ENCODE data around the gene PEX12. TPM values are rescaled to one million over a fixed set of nuclear protein-coding genes. Genes with fewer than 3 reads are reported as not detected.

Gene PEX12
- total RNA-seq, result 2.9 TPM

DNA sequence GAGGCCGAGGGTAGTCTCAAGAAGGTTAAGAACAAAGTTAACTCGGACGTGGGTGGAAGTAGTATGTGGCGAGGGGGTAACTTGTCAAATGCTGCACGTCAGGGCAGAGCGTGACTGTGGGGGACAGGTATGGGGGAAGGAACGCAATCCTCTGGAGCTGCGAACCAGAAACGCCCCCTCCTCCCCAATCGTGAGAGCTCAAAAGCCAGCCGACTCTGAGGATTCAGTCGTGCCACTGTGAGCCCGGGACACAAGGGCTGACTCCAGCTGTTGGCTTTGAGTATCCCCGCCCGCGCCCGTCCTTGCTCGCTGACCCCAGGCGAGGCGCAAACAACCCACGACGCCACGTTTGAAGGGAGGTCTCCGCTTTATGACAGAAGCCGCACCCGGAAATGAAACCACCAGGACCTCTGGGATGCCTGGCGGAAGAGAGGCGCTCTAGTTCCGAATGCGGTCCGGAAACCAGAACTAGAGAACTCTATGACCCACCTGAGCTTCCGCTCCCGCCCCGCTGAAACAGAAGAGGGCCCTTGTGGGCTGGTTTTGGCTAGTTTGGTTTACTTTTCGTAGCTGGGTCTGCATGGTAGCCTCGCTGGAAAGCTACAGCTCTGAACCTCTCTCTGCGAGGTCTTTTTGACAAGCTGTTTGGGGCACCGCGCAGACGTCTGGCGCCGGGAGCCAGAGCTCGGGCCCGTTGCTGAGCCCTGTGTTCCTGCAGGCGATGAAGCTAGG lies at the start of gene PEX12:
PEX12 (minus strand) TSS at position 375 of the 732 bp plus-strand sequence. CDS start 550 bp downstream, outside the sequence.
- no peaks in the 10 kb centered on the region for H3K9me3 ChIP-seq
- TF ChIP-seq, protein P1, sequence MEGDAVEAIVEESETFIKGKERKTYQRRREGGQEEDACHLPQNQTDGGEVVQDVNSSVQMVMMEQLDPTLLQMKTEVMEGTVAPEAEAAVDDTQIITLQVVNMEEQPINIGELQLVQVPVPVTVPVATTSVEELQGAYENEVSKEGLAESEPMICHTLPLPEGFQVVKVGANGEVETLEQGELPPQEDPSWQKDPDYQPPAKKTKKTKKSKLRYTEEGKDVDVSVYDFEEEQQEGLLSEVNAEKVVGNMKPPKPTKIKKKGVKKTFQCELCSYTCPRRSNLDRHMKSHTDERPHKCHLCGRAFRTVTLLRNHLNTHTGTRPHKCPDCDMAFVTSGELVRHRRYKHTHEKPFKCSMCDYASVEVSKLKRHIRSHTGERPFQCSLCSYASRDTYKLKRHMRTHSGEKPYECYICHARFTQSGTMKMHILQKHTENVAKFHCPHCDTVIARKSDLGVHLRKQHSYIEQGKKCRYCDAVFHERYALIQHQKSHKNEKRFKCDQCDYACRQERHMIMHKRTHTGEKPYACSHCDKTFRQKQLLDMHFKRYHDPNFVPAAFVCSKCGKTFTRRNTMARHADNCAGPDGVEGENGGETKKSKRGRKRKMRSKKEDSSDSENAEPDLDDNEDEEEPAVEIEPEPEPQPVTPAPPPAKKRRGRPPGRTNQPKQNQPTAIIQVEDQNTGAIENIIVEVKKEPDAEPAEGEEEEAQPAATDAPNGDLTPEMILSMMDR (IDR thresholded peaks at IDR 0.05), result no peak
- TF ChIP-seq POLR2A (IDR thresholded peaks at IDR 0.05) (peak in 1 of 2 donors; percentile 50), POLR2AphosphoS5 (IDR thresholded peaks at IDR 0.05; ENCODE audit: insufficient read depth in 1 of 2, low read depth in 1 of 2) (peak; percentile 90 to 97)
- peak within 1 kb of the TSS; percentile 67 to 84 for H3K4me3 ChIP-seq
- no peaks in the 10 kb centered on the region for H3K36me3 ChIP-seq
- H3K27ac ChIP-seq, result peak within 1 kb of the TSS; percentile 84
- peak in 1 of 2 donors; percentile 92 for DNase-seq (ENCODE audit: extremely low spot score in 2 of 2)
- H3K4me1 ChIP-seq, result peaks cover 16% of the 10 kb centered on the region
- H3K27me3 ChIP-seq, result no peaks in the 10 kb centered on the region
- intact Hi-C loops (cut with DNase I), result no loop called here

DNA sequence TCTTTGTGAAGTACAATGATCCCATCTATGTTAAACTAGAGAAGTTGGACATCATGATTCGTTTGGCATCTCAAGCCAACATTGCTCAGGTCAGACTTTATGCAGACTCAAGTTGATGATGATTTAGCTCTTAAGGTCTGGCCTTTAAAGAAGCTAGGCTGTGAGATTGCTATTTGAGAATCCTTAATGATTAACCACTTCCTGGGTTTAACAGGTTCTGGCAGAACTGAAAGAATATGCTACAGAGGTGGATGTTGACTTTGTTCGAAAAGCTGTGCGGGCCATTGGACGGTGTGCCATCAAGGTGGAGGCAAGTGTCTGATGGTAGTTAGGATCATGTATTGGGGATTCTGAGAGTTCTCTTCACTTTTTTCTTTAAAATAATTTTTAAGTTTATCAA lies 49.0 kb upstream of the PEX12 start:
- Histone ChIP-seq H3K9me3 (no peaks in the 10 kb centered on the region), H3K36me3 (peaks cover 4 to 48% of the 10 kb centered on the region in 2 donors), H3K4me3 (no peak overlapping the region), H3K27ac (no peak overlapping the region), H3K4me1 (no peaks in the 10 kb centered on the region), H3K27me3 (no peaks in the 10 kb centered on the region)
- TF ChIP-seq POLR2AphosphoS5 (IDR thresholded peaks at IDR 0.05; ENCODE audit: insufficient read depth in 1 of 2, low read depth in 1 of 2), result no peak
- no peak for TF ChIP-seq POLR2A (IDR thresholded peaks at IDR 0.05)
- TF ChIP-seq, protein P1 (IDR thresholded peaks at IDR 0.05), result no peak
- intact Hi-C loops (cut with DNase I), result no loop called here
- no peak for DNase-seq (ENCODE audit: extremely low spot score in 2 of 2)

DNA sequence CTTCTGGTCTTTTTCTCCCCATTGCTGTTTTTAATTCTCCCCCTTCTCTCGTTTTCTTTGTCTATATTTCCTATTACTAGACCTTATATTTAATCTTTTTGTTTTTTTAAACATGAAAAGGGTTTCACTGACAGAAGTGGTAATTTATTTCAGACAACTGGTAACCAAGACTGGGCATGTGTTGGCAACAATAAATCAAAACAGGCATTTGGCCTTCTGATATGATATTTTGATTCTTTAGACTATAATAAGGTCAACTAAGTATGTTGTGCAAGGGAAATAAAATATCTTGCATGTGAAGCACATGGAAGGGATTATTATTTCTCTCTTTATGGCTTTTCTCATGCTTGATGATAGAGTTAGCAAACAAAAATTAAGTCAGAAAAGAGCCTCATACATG lies 43.4 kb upstream of the PEX12 start:
- H3K9me3 ChIP-seq, result no peaks in the 10 kb centered on the region
- no peak overlapping the region for H3K4me3 ChIP-seq
- intact Hi-C loops (cut with DNase I), result loop anchor here (5.0 kb wide), 1 partner anchor 121 kb away; no protein-coding TSS in a partner anchor
- no peaks in the 10 kb centered on the region for H3K27me3 ChIP-seq
- no peak overlapping the region for H3K27ac ChIP-seq
- no peak for DNase-seq (ENCODE audit: extremely low spot score in 2 of 2)
- no peak for TF ChIP-seq POLR2A (IDR thresholded peaks at IDR 0.05)
- TF ChIP-seq POLR2AphosphoS5 (IDR thresholded peaks at IDR 0.05; ENCODE audit: insufficient read depth in 1 of 2, low read depth in 1 of 2), result no peak
- TF ChIP-seq, protein P1 (IDR thresholded peaks at IDR 0.05), result no peak
- peaks cover 4 to 17% of the 10 kb centered on the region in 2 donors for H3K36me3 ChIP-seq
- no peaks in the 10 kb centered on the region for H3K4me1 ChIP-seq

DNA sequence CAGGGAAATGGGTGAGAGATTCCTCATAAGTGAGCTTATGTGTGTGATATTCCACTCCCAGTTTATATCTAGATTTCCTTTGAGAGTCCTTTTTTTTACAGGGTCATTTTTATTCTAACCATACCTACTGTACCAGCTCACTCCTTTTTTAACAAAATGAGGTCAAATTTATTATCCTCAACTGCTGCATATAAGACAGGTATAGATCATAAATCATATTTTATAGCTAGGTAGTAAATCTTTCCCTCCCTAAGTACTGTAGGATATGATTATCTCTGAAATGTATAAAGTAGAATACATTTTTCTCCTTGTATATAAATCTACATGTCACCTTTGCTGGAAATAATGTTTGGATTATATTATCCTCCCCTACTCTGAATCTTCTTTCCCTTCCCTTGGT lies 40.3 kb upstream of the PEX12 start:
- no peak for DNase-seq (ENCODE audit: extremely low spot score in 2 of 2)
- Histone ChIP-seq H3K4me1 (no peaks in the 10 kb centered on the region), H3K9me3 (no peaks in the 10 kb centered on the region), H3K27ac (no peak overlapping the region), H3K4me3 (no peak overlapping the region), H3K27me3 (no peaks in the 10 kb centered on the region), H3K36me3 (no peaks in the 10 kb centered on the region)
- TF ChIP-seq POLR2AphosphoS5 (IDR thresholded peaks at IDR 0.05; ENCODE audit: insufficient read depth in 1 of 2, low read depth in 1 of 2) (no peak), POLR2A (IDR thresholded peaks at IDR 0.05) (no peak)
- TF ChIP-seq, protein P1 (IDR thresholded peaks at IDR 0.05), result no peak
- intact Hi-C loops (cut with DNase I), result no loop called here

DNA sequence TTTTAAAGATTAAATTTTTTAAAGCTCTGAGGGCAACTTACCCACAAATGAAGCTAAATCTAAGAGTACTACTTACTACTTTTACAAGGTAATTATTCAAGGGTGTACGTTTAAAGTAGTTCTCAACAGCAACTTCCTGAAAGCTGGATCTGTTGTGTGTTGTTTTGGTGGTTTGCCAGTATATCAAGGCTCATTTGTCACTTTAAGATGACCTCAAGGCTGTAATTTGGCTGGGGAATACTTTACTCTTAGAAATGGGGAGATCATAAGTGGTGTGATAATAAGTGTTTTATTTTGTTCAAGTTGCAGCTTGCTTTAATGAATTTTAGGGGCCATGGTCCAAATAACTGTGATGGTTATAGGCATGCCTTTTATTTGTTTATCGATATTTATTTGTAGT lies 39.1 kb upstream of the PEX12 start:
- no peak overlapping the region for H3K4me3 ChIP-seq
- DNase-seq (ENCODE audit: extremely low spot score in 2 of 2), result no peak
- no peak overlapping the region for H3K27ac ChIP-seq
- no peak for TF ChIP-seq POLR2AphosphoS5 (IDR thresholded peaks at IDR 0.05; ENCODE audit: insufficient read depth in 1 of 2, low read depth in 1 of 2)
- no peak for TF ChIP-seq POLR2A (IDR thresholded peaks at IDR 0.05)
- TF ChIP-seq, protein P1 (IDR thresholded peaks at IDR 0.05), result no peak
- intact Hi-C loops (cut with DNase I), result no loop called here
- no peaks in the 10 kb centered on the region for H3K27me3 ChIP-seq
- no peaks in the 10 kb centered on the region for H3K9me3 ChIP-seq
- H3K4me1 ChIP-seq, result no peaks in the 10 kb centered on the region
- no peaks in the 10 kb centered on the region for H3K36me3 ChIP-seq
